GM19240 (cell line): ENCODE data around the gene GMPPA.

ENCODE experiments used
- DNase-seq: peaks from one replicate; pipeline ENCODE4 v3.0.0; 2011; ENCODE audit warnings: low spot score; ENCODE audit not compliant: insufficient read length

The GMPPA gene

GRCh38 chr2:219556413-219556812, 57.7 kb downstream of the GMPPA start:
- no peak for DNase-seq
